BJ (cell line): Measurements from ENCODE around the gene FEM1B. TPM values are rescaled to one million over a fixed set of nuclear protein-coding genes. Genes with fewer than 3 reads are reported as not detected.

Experiments
- CTCF ChIA-PET: fragments of 350-600 bp; formaldehyde crosslinking; extraction: SDS; loops from one replicate; lab custom pipeline; 2021; ENCODE audit warnings: antibody characterized with exemption, inconsistent platforms; lab: Yijun Ruan, JAX
- POLR2A ChIA-PET: fragments of 300-600 bp; sonication (Branson Sonifier 250); formaldehyde crosslinking; extraction: SDS; loops from one replicate; lab custom pipeline; 2021; ENCODE audit warnings: antibody characterized with exemption; lab: Charles Lee
- DNase-seq: peaks from one replicate; pipeline ENCODE4 v3.0.0-alpha.2; 2011; ENCODE audit warnings: low read depth
- H3K27me3 ChIP-seq: 2 replicates; pipeline ENCODE4 v1.6.0; 2011; ENCODE audit warnings: low read length; ENCODE audit not compliant: control insufficient read depth, insufficient read depth
- H3K36me3 ChIP-seq: 2 replicates; pipeline ENCODE4 v1.5.1; 2011; ENCODE audit warnings: low read length; ENCODE audit not compliant: control insufficient read depth, insufficient read depth
- H3K4me3 ChIP-seq: 2 replicates; pipeline ENCODE4 v1.5.1; 2011; ENCODE audit warnings: low read depth, mild to moderate bottlenecking, control low read depth, low read length
- polyA plus RNA-seq: library from polyadenylated mRNA; depleted of rRNA; stranded (reverse); fragments of >200 nt; gene quantifications from 2 replicates; pipeline ENCODE4 v1.2.3, GENCODE V29; 2011
- TF ChIP-seq, protein P1 (sequence below): IDR thresholded peaks from 2 replicates; pipeline ENCODE4 v1.5.1; 2011; ENCODE audit warnings: low read depth, mild to moderate bottlenecking, control low read depth, inconsistent platforms, low read length, moderate library complexity; ENCODE audit not compliant: insufficient read depth

The FEM1B gene
- polyA plus RNA-seq, 1 experiment, result 58.3 TPM

DNA sequence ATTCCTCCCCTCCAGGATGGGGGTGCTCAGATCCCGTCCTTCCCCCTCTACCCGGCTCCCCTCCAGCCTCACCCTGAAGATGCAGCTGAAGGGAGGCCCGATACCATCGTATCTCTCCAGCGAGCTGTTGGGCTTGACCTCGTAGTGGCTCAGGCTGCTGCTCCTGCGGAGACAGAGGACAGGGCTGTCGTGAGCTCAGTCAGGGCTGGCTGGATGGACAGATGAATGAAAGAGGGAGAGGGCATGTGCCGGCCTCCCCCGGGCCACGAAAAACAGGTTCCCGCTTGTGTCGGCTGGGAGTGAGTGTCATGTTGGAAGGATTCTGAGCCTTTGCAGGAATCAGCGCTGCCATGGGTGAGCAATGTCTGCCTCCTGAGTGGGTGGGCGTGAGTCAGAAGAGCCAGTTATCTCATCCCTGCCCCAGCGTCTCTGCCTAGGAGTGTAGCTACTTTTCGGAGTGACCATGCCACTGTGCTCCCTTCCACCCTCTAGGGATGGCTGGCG lies 35.2 kb downstream of the FEM1B start:
- peaks cover 5% of the 10 kb centered on the region for H3K36me3 ChIP-seq
- ChIA-PET CTCF (interaction anchor here (1.5 kb wide), 1 partner anchor 563 kb away, joined by 3 read pairs; no protein-coding TSS in a partner anchor), POLR2A (no interaction called here)
- no peak for DNase-seq
- no peak overlapping the region for H3K4me3 ChIP-seq
- no peaks in the 10 kb centered on the region for H3K27me3 ChIP-seq
- TF ChIP-seq, protein P1, sequence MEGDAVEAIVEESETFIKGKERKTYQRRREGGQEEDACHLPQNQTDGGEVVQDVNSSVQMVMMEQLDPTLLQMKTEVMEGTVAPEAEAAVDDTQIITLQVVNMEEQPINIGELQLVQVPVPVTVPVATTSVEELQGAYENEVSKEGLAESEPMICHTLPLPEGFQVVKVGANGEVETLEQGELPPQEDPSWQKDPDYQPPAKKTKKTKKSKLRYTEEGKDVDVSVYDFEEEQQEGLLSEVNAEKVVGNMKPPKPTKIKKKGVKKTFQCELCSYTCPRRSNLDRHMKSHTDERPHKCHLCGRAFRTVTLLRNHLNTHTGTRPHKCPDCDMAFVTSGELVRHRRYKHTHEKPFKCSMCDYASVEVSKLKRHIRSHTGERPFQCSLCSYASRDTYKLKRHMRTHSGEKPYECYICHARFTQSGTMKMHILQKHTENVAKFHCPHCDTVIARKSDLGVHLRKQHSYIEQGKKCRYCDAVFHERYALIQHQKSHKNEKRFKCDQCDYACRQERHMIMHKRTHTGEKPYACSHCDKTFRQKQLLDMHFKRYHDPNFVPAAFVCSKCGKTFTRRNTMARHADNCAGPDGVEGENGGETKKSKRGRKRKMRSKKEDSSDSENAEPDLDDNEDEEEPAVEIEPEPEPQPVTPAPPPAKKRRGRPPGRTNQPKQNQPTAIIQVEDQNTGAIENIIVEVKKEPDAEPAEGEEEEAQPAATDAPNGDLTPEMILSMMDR, result no peak

DNA sequence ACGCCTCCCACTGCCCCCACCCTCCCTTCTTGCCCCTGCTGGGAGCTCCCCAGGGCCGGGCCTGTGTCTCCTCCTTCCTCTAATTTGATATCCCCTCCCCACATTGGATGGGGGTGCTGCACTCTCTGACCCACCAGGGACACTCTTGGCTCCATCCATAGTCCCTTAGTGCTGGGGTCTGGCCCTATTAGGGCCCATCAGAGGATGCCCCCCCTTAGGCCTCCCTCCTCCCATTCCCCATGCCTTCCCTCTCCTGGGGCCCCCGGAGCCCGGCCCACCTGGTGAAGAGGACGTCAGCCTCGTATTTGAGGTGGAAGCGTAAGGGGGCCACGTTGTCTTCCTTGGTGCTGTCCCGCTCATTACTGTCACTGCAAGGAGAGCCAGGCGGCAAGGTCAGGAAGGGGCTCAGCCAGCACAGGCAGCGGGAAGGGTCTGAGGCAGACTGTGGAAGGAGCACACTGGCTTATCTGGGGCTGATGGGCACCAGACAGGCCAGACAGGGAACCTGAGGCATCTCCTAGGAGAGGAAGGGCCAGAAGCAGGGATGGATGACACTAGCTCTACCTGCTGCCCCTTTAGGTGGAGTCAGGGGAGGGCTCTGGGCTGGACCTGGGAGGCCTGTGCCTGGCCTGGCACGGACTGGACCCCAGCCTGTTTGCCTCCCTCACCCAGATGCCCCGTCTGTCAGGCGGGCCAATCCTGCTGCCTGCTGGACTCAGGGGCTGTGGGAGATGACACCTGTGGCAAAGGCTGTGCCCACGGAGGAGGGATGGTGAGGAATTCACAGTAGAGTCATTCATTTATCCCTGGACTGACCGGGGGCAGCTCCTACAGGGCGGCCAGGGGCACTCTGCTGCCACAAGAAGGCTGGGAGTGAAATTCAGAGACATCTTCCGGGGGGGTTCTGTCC lies 36.2 kb downstream of the FEM1B start:
- CTCF ChIA-PET, result interaction anchor here (0.5 to 1.6 kb wide), 2 partner anchors 76 to 247 kb away, joined by 3 read pairs; no protein-coding TSS in a partner anchor
- Histone ChIP-seq H3K27me3 (no peaks in the 10 kb centered on the region), H3K36me3 (peaks cover 5% of the 10 kb centered on the region), H3K4me3 (no peak overlapping the region)
- TF ChIP-seq, protein P1, result no peak
- POLR2A ChIA-PET, result no interaction called here
- no peak for DNase-seq

DNA sequence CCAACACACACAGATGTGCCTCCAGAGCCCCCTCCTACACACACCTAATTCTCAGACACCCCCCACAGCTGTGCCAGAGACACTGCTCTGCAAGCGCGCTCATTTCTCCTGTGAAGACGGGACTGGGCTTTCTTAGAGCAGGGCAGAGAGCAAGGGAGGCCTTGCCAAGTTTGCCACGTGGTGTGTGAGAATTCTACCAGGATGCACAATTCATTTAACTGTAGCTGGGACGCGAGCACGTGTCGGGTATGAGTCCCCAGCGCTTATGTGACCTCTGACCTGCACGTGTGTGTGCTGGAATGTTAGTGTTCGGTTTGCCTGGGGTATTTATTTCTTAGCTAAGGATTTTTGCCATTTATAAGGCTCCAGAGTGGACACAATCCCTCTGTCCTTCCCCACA lies 37.0 kb downstream of the FEM1B start:
- no peak overlapping the region for H3K4me3 ChIP-seq
- DNase-seq, result no peak
- TF ChIP-seq, protein P1, result no peak
- H3K27me3 ChIP-seq, result no peaks in the 10 kb centered on the region; the same call in 1 of the 2 replicates
- H3K36me3 ChIP-seq, result peaks cover 5% of the 10 kb centered on the region
- CTCF ChIA-PET, result interaction anchor here (1.6 to 1.7 kb wide), 2 partner anchors 8 to 246 kb away, joined by 3 to 7 read pairs; no protein-coding TSS in a partner anchor
- POLR2A ChIA-PET, result no interaction called here

GRCh38 chr15:68315035-68315434 lies 37.5 kb downstream of the FEM1B start:
- CTCF ChIA-PET, result interaction anchor here (1.6 to 1.7 kb wide), 2 partner anchors 8 to 245 kb away, joined by 3 to 7 read pairs; no protein-coding TSS in a partner anchor
- Histone ChIP-seq H3K4me3 (no peak overlapping the region), H3K27me3 (no peaks in the 10 kb centered on the region; the same call in 1 of the 2 replicates), H3K36me3 (peaks cover 5% of the 10 kb centered on the region)
- no peak for DNase-seq
- POLR2A ChIA-PET, result no interaction called here
- TF ChIP-seq, protein P1, result no peak

GRCh38 chr15:68315495-68316031 lies 38.0 kb downstream of the FEM1B start:
- Histone ChIP-seq H3K4me3 (no peak overlapping the region), H3K36me3 (peaks cover 5% of the 10 kb centered on the region), H3K27me3 (no peaks in the 10 kb centered on the region; the same call in 1 of the 2 replicates)
- CTCF ChIA-PET, result interaction anchor here (0.8 to 1.7 kb wide), 4 partner anchors 9 to 358 kb away, joined by 3 to 7 read pairs (median 5); no protein-coding TSS in a partner anchor
- TF ChIP-seq, protein P1, result no peak
- POLR2A ChIA-PET, result no interaction called here
- no peak for DNase-seq
